GM10847 (cell line): Measurements from ENCODE around the gene TIMELESS.

ENCODE experiments used
- POLR2A ChIP-seq: IDR thresholded peaks from 2 replicates; pipeline ENCODE4 v1.6.1; 2011; ENCODE audit not compliant: insufficient read length; ENCODE audit errors: extremely low read depth

The TIMELESS gene

GRCh38 chr12:56448860-56449621 lies at the start of gene TIMELESS:
TIMELESS (minus strand) TSS chr12:56449426; CDS start chr12:56434170, 15,256 bp downstream.
- TF ChIP-seq POLR2A, result peak; percentile 70

- TF ChIP-seq POLR2A, result no peak
Measured at GRCh38 chr12:56490360-56490759, 41.1 kb upstream of the TIMELESS start.

- TF ChIP-seq POLR2A, result no peak
Measured at GRCh38 chr12:56488041-56488955, 39.1 kb upstream of the TIMELESS start, which contains the start of gene GLS2. GLS2 (minus strand) TSS chr12:56488161; CDS start chr12:56488118, 43 bp downstream.

- TF ChIP-seq POLR2A, result no peak
Measured at GRCh38 chr12:56487448-56488040, 38.3 kb upstream of the TIMELESS start.

- no peak for TF ChIP-seq POLR2A
Measured at GRCh38 chr12:56486694-56487093, 37.5 kb upstream of the TIMELESS start.

- TF ChIP-seq POLR2A, result no peak
Measured at GRCh38 chr12:56484566-56484965, 35.3 kb upstream of the TIMELESS start.

GRCh38 chr12:56479625-56480024 lies 30.4 kb upstream of the TIMELESS start:
- TF ChIP-seq POLR2A, result no peak

- no peak for TF ChIP-seq POLR2A
Measured at GRCh38 chr12:56477521-56478225, 28.4 kb upstream of the TIMELESS start.

GRCh38 chr12:56476972-56477432 lies 27.8 kb upstream of the TIMELESS start:
- no peak for TF ChIP-seq POLR2A

- TF ChIP-seq POLR2A, result no peak
Measured at GRCh38 chr12:56476143-56476542, 26.9 kb upstream of the TIMELESS start.

GRCh38 chr12:56474389-56474788 lies 25.2 kb upstream of the TIMELESS start:
- no peak for TF ChIP-seq POLR2A

- no peak for TF ChIP-seq POLR2A
Measured at GRCh38 chr12:56469007-56469930, 20.0 kb upstream of the TIMELESS start.

- peak; percentile 88 for TF ChIP-seq POLR2A
Measured at GRCh38 chr12:56468216-56469006, 19.2 kb upstream of the TIMELESS start, which contains the start of gene SPRYD4. SPRYD4 (plus strand) TSS chr12:56468578; CDS start chr12:56468592, 14 bp downstream.
